ENCODE results near the gene SPPL2C. TPM values are rescaled to one million over a fixed set of nuclear protein-coding genes. Genes with fewer than 3 reads are reported as not detected.

The SPPL2C gene
- total and polyA plus RNA-seq, 10 of the 15 experiments (the other 5 are each of a cell fraction or from before 2014, with no cell fraction given): not detected

GRCh38 chr17:45846646-45847045 is 2.0 kb downstream of the SPPL2C start (continued):
- no peak for TF ChIP-seq CUX1 (IDR thresholded peaks at IDR 0.05; ENCODE audit: insufficient replicate concordance, low read depth, low read length)
- TF ChIP-seq PAX8 (IDR thresholded peaks at IDR 0.05): no peak
- no peak for TF ChIP-seq CBFB (IDR thresholded peaks at IDR 0.05; ENCODE audit: low read depth)
- no peak for TF ChIP-seq BRCA1 (IDR thresholded peaks at IDR 0.05; ENCODE audit: low read depth, low read length)
- no peak for TF ChIP-seq NFXL1 (IDR thresholded peaks at IDR 0.05; ENCODE audit: borderline replicate concordance)
- TF ChIP-seq ZBTB40 (IDR thresholded peaks at IDR 0.05; ENCODE audit: borderline replicate concordance): no peak
- no peak for TF ChIP-seq NR2C1 (IDR thresholded peaks at IDR 0.05)
- no peak for TF ChIP-seq GABPA (IDR thresholded peaks at IDR 0.05; ENCODE audit: low read depth)
